ENCODE measurements around the gene LAMTOR5.
"Not testable (repeated sequence)": the region's sequence is repeated elsewhere in the genome, so short reads cannot be mapped to it uniquely, and the experiment has no call there.

LAMTOR5 gene

GRCh38 chr1:110438893-110439292, 31.4 kb upstream of the LAMTOR5 start:
- Histone ChIP-seq H3K4me2 (ENCODE audit: low read length) (no peak overlapping the region), H4K20me1 (ENCODE audit: insufficient read depth, low read length) (no peaks in the 10 kb centered on the region), H3K36me3 (replicated peaks; ENCODE audit: low read depth, low read length) (no peaks in the 10 kb centered on the region), H3K27me3 (ENCODE audit: low read depth, low read length) (no peaks in the 10 kb centered on the region), H3K4me3 (ENCODE audit: low read length) (no peak overlapping the region), H3K4me1 (ENCODE audit: low read length) (no peaks in the 10 kb centered on the region), H3K9ac (ENCODE audit: low read length) (no peak overlapping the region), H3K79me2 (ENCODE audit: low read length) (no peaks in the 10 kb centered on the region), H3K27ac (ENCODE audit: low read length) (no peak overlapping the region), H3K9me3 (ENCODE audit: insufficient read depth, low read length) (no peaks in the 10 kb centered on the region), H2AFZ (ENCODE audit: low read depth, low read length) (no peak overlapping the region)
- TF ChIP-seq, protein P1, sequence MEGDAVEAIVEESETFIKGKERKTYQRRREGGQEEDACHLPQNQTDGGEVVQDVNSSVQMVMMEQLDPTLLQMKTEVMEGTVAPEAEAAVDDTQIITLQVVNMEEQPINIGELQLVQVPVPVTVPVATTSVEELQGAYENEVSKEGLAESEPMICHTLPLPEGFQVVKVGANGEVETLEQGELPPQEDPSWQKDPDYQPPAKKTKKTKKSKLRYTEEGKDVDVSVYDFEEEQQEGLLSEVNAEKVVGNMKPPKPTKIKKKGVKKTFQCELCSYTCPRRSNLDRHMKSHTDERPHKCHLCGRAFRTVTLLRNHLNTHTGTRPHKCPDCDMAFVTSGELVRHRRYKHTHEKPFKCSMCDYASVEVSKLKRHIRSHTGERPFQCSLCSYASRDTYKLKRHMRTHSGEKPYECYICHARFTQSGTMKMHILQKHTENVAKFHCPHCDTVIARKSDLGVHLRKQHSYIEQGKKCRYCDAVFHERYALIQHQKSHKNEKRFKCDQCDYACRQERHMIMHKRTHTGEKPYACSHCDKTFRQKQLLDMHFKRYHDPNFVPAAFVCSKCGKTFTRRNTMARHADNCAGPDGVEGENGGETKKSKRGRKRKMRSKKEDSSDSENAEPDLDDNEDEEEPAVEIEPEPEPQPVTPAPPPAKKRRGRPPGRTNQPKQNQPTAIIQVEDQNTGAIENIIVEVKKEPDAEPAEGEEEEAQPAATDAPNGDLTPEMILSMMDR (IDR thresholded peaks at IDR 0.05; ENCODE audit: low read depth, low read length): no peak
- TF ChIP-seq EZH2phosphoT487 (IDR thresholded peaks at IDR 0.05; ENCODE audit: low read depth): no peak

DNA sequence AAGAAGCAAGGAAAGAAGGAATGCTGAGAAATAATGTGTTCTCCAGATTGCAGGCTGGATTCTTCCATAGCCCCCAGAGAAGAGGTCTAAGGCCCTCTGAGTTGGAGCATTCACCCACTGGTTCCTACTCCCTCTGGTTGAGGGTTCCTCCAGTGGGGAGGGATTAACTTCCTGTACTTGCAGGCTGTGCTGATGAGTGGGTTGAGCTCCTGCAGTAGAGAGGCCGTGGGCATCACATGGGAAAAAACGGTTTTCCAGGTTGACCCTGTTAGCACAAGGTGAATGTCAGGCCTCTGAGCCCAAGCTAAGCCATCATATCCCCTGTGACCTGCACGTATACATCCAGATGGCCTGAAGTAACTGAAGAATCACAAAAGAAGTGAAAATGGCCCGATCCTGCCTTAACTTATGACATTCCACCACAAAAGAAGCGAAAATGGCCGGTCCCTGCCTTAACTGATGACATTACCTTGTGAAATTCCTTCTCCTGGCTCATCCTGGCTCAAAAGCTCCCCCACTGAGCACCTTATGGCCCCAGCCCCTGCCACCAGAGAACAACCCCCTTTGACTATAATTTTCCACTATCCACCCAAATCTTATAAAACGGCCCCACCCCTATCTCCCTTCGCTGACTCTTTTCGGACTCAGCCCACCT, 30.3 kb upstream of the LAMTOR5 start:
- not testable (repeated sequence) for H4K20me1 ChIP-seq (ENCODE audit: insufficient read depth, low read length); H3K27ac ChIP-seq (ENCODE audit: low read length); H3K9ac ChIP-seq (ENCODE audit: low read length); H3K4me1 ChIP-seq (ENCODE audit: low read length); H3K4me3 ChIP-seq (ENCODE audit: low read length); H2AFZ ChIP-seq (ENCODE audit: low read depth, low read length); H3K79me2 ChIP-seq (ENCODE audit: low read length); H3K27me3 ChIP-seq (ENCODE audit: low read depth, low read length); H3K4me2 ChIP-seq (ENCODE audit: low read length); H3K36me3 ChIP-seq (replicated peaks; ENCODE audit: low read depth, low read length); H3K9me3 ChIP-seq (ENCODE audit: insufficient read depth, low read length)

DNA sequence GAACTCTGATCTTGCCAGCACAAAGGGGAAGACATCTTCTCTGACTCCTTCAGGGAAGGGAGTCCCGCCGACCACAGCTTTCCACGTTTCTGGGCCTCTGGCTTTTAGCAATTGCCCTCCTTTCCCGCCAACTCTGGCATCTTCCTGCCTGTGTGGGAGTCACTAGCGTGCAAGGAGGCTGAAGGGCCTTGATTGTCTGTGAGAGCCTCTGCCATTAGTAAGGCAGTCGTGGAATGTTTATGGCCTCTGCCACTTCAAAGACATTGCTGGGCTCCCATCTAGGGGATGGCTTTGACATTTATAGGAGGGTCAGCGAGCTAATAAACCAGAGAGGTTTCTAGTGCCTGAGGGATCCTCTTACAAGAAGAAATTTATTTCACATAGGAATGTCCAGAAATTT, 29.1 kb upstream of the LAMTOR5 start:
- H3K4me2 ChIP-seq (ENCODE audit: low read length): no peak overlapping the region
- no peaks in the 10 kb centered on the region for H3K79me2 ChIP-seq (ENCODE audit: low read length)
- H2AFZ ChIP-seq (ENCODE audit: low read depth, low read length): no peak overlapping the region
- H3K27me3 ChIP-seq (ENCODE audit: low read depth, low read length): no peaks in the 10 kb centered on the region
- TF ChIP-seq EZH2phosphoT487 (IDR thresholded peaks at IDR 0.05; ENCODE audit: low read depth): no peak
- TF ChIP-seq, protein P1 (IDR thresholded peaks at IDR 0.05; ENCODE audit: low read depth, low read length): no peak
- no peaks in the 10 kb centered on the region for H3K36me3 ChIP-seq (replicated peaks; ENCODE audit: low read depth, low read length)
- H3K4me3 ChIP-seq (ENCODE audit: low read length): no peak overlapping the region
- H3K9me3 ChIP-seq (ENCODE audit: insufficient read depth, low read length): no peaks in the 10 kb centered on the region
- no peaks in the 10 kb centered on the region for H4K20me1 ChIP-seq (ENCODE audit: insufficient read depth, low read length)
- no peaks in the 10 kb centered on the region for H3K4me1 ChIP-seq (ENCODE audit: low read length)
- H3K27ac ChIP-seq (ENCODE audit: low read length): no peak overlapping the region
- H3K9ac ChIP-seq (ENCODE audit: low read length): no peak overlapping the region

DNA sequence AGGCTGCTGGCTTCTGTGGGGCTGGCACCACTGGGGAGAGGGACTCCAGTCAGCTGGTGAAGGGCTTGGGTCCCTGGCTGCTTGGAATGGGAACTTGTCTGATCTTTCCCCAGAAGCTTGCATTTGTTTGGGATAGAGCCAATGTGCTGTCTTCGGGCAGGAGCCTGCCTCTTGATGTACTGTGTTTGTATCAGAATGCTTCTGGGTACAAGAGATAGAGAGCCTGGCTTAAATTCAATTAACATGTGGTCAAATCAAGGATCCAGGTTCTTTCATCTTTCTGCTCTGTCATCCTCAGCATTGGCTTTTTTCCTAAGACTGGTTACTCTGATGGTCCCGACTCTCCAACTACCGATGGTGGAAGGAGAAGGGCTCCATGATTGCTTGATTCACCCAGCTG, 27.5 kb upstream of the LAMTOR5 start:
- TF ChIP-seq EZH2phosphoT487 (IDR thresholded peaks at IDR 0.05; ENCODE audit: low read depth): no peak
- TF ChIP-seq, protein P1 (IDR thresholded peaks at IDR 0.05; ENCODE audit: low read depth, low read length): no peak
- no peaks in the 10 kb centered on the region for H3K79me2 ChIP-seq (ENCODE audit: low read length)
- H3K4me1 ChIP-seq (ENCODE audit: low read length): peaks cover 5% of the 10 kb centered on the region; the same call in 1 of the 2 replicates
- no peak overlapping the region for H3K4me2 ChIP-seq (ENCODE audit: low read length)
- H3K9ac ChIP-seq (ENCODE audit: low read length): no peak overlapping the region
- no peaks in the 10 kb centered on the region for H3K27me3 ChIP-seq (ENCODE audit: low read depth, low read length)
- no peak overlapping the region for H3K4me3 ChIP-seq (ENCODE audit: low read length)
- H2AFZ ChIP-seq (ENCODE audit: low read depth, low read length): no peak overlapping the region
- H3K36me3 ChIP-seq (replicated peaks; ENCODE audit: low read depth, low read length): no peaks in the 10 kb centered on the region
- no peaks in the 10 kb centered on the region for H3K9me3 ChIP-seq (ENCODE audit: insufficient read depth, low read length)
- H4K20me1 ChIP-seq (ENCODE audit: insufficient read depth, low read length): no peaks in the 10 kb centered on the region
- H3K27ac ChIP-seq (ENCODE audit: low read length): no peak overlapping the region
